HepG2 (cell line): ENCODE data around the gene TRAPPC3. TPM values are rescaled to one million over a fixed set of nuclear protein-coding genes. Genes with fewer than 3 reads are reported as not detected.

Experiments
- ATAC-seq: fragments of 200-7000 bp; cut with Tn5 transposase; 3 replicates; pipeline ENCODE4 v1.9.1; 2020; ENCODE audit warnings: mild to moderate bottlenecking, moderate library complexity
- BruUV-seq: library from RNA; stranded (reverse); fragments of 400-500 nt; replicated peaks from 2 replicates; lab custom pipeline; 2021; lab: Mats Ljungman, UMichigan
- CTCF ChIA-PET: fragments of 300-600 bp; formaldehyde crosslinking; extraction: SDS; loops from one replicate; lab custom pipeline; 2021; ENCODE audit warnings: low total read pairs, inconsistent platforms, low intra/inter-chr PET ratio; lab: Yijun Ruan, JAX
- POLR2A ChIA-PET: fragments of 350-600 bp; sonication (Branson Sonifier 250); formaldehyde crosslinking; loops from one replicate; lab custom pipeline; 2020; ENCODE audit warnings: antibody characterized with exemption, inconsistent platforms; lab: Yijun Ruan, JAX
- DNase-seq: peaks from one replicate; pipeline ENCODE4 v3.0.0-alpha.2; 2015; ENCODE audit warnings: low spot score
- FAIRE-seq: peaks from 3 replicates; lab custom pipeline; 2011; peaks lifted over from hg19 to GRCh38; lab: Jason Lieb, UNC
- H2AFZ ChIP-seq: one replicate; pipeline ENCODE4 v1.6.1; 2011; ENCODE audit warnings: low read length, inconsistent platforms
- H3K27ac ChIP-seq: fragments of 300-600 bp; 3 replicates; pipeline ENCODE4 v1.8.0; 2011; ENCODE audit warnings: mixed run types, mild to moderate bottlenecking, mixed read lengths, low read length, inconsistent platforms; ENCODE audit not compliant: insufficient read depth; ENCODE audit errors: extremely low read length
- H3K27me3 ChIP-seq, 2 experiments: fragments of 200-600 bp in 1 of 2; 2 replicates in 1 of 2; 3 replicates in 1 of 2; pipeline versions ENCODE4 v1.6.0 to v1.8.0; 2011; ENCODE audit warnings: low read length in 2 of 2, mild to moderate bottlenecking in 2 of 2, moderate library complexity in 2 of 2, inconsistent platforms in 1 of 2; ENCODE audit not compliant: insufficient read depth in 2 of 2, control insufficient read depth in 1 of 2
- H3K36me3 ChIP-seq, 2 experiments: fragments of 200-600 bp in 1 of 2; replicated peaks in 1 of 2; 2 replicates in 1 of 2; 3 replicates in 1 of 2; pipeline versions ENCODE4 v1.5.1 to v1.8.0; 2011; ENCODE audit warnings: low read length in 2 of 2, inconsistent platforms in 1 of 2; ENCODE audit not compliant: insufficient read depth in 2 of 2, control insufficient read depth in 1 of 2
- H3K4me1 ChIP-seq: 2 replicates; pipeline ENCODE4 v1.5.1; 2012; ENCODE audit warnings: low read length, inconsistent platforms; ENCODE audit not compliant: insufficient read depth
- H3K4me2 ChIP-seq: 2 replicates; pipeline ENCODE4 v1.6.0; 2011; ENCODE audit warnings: low read depth, low read length, inconsistent platforms
- H3K4me3 ChIP-seq, 3 experiments: fragments of 200-600 bp in 1 of 3; sonication (generic), shearing (Covaris generic) in 1 of 3; replicated peaks in 1 of 3; 2 replicates each; pipeline ENCODE4 v1.5.1; 2011 to 2016; ENCODE audit warnings: low read length in 3 of 3, inconsistent platforms in 2 of 3, low read depth in 2 of 3, mild to moderate bottlenecking in 2 of 3, control low read depth in 1 of 3, mixed read lengths in 1 of 3; ENCODE audit not compliant: insufficient read depth in 1 of 3
- H3K79me2 ChIP-seq: one replicate; pipeline ENCODE4 v1.6.1; 2011; ENCODE audit warnings: low read length, inconsistent platforms; ENCODE audit not compliant: insufficient read depth
- H3K9ac ChIP-seq: 2 replicates; pipeline ENCODE4 v1.6.0; 2011; ENCODE audit warnings: mild to moderate bottlenecking, low read depth, low read length, inconsistent platforms; ENCODE audit not compliant: insufficient read depth
- H3K9me3 ChIP-seq: 2 replicates; pipeline ENCODE4 v1.5.1; 2012; ENCODE audit warnings: mild to moderate bottlenecking, low read length
- H4K20me1 ChIP-seq: 2 replicates; pipeline ENCODE4 v1.6.0; 2011; ENCODE audit warnings: inconsistent platforms, mild to moderate bottlenecking, low read length, moderate library complexity; ENCODE audit not compliant: insufficient read depth
- ATRX ChIP-seq: sonication (generic); formaldehyde crosslinking; IDR thresholded peaks from 2 replicates; pipeline ENCODE4 v1.4.0; 2020; ENCODE audit warnings: missing genetic modification reagents, borderline replicate concordance
- HNF4G ChIP-seq, 2 experiments: sonication (generic) in 1 of 2; formaldehyde crosslinking in 1 of 2; IDR thresholded peaks; 2 replicates each; pipeline versions ENCODE4 v1.4.0 to v1.6.1; 2011 to 2020; ENCODE audit warnings: borderline replicate concordance in 2 of 2, low read depth in 2 of 2, mild to moderate bottlenecking in 2 of 2, low read length in 1 of 2, missing genetic modification reagents in 1 of 2, moderate library complexity in 1 of 2
- MAF1 ChIP-seq: sonication (generic); formaldehyde crosslinking; IDR thresholded peaks from 2 replicates; pipeline ENCODE4 v1.5.0; 2020; ENCODE audit warnings: missing genetic modification reagents, borderline replicate concordance
- MAZ ChIP-seq, 2 experiments: sonication (generic) in 1 of 2; formaldehyde crosslinking in 1 of 2; IDR thresholded peaks; 2 replicates each; pipeline versions ENCODE4 v1.5.0 to v1.6.1; 2012 to 2020; ENCODE audit warnings: low read depth in 2 of 2, mild to moderate bottlenecking in 2 of 2, borderline replicate concordance in 1 of 2, improper control_type of control experiment in 1 of 2, low read length in 1 of 2, missing genetic modification reagents in 1 of 2, moderate library complexity in 1 of 2
- NBN ChIP-seq: fragments of 450-650 bp; conservative IDR thresholded peaks from 2 replicates; pipeline ENCODE4 v1.6.1; 2017
- SIX1 ChIP-seq: sonication (generic); formaldehyde crosslinking; IDR thresholded peaks from 2 replicates; pipeline ENCODE4 v1.4.0; 2020; ENCODE audit warnings: missing genetic modification reagents, borderline replicate concordance
- ZBTB4 ChIP-seq: sonication (generic); formaldehyde crosslinking; IDR thresholded peaks from 2 replicates; pipeline ENCODE4 v1.4.0; 2020; ENCODE audit warnings: missing genetic modification reagents, mild to moderate bottlenecking, borderline replicate concordance
- ZHX1 ChIP-seq: sonication (generic); formaldehyde crosslinking; IDR thresholded peaks from 2 replicates; pipeline ENCODE4 v1.8.1; 2022; ENCODE audit warnings: low read depth, mild to moderate bottlenecking, missing genetic modification reagents
- ZMYM2 ChIP-seq: sonication (generic); formaldehyde crosslinking; IDR thresholded peaks from 2 replicates; pipeline ENCODE4 v1.8.0; 2022; ENCODE audit warnings: mild to moderate bottlenecking, missing genetic modification reagents
- ZNF224 ChIP-seq: sonication (generic); formaldehyde crosslinking; IDR thresholded peaks from 2 replicates; pipeline ENCODE4 v1.5.0; 2020; ENCODE audit warnings: mild to moderate bottlenecking, missing genetic modification reagents
- ZNF34 ChIP-seq: sonication (generic); formaldehyde crosslinking; IDR thresholded peaks from 2 replicates; pipeline ENCODE4 v1.4.0; 2020; ENCODE audit warnings: mild to moderate bottlenecking, missing genetic modification reagents, borderline replicate concordance
- ZNF777 ChIP-seq: sonication (generic); formaldehyde crosslinking; IDR thresholded peaks from 2 replicates; pipeline ENCODE4 v1.4.0; 2020; ENCODE audit warnings: missing genetic modification reagents
- WGBS: methylation state at CpG from one replicate; pipeline ENCODE4 v1.1.6; 2017; ENCODE audit warnings: low lambda C conversion rate; 5-methylcytosine and 5-hydroxymethylcytosine counted together
- in situ Hi-C: cut with HindIII; loops from 2 replicates; pipeline ENCODE4 v1.10.0; 2017; ENCODE audit warnings: low pct_unique_long_range_greater_than_20kb; ENCODE audit not compliant: extremely low pct_ligation_motif_present
- intact Hi-C: fragments of 100-400 bp; cut with micrococcal nuclease; formaldehyde crosslinking; loops from one replicate; pipeline ENCODE4 v1.10.0; 2022; ENCODE audit not compliant: unreplicated experiment
- polyA plus RNA-seq, 8 experiments: library from polyadenylated mRNA; depleted of rRNA in 3 of 8; stranded (reverse) in 7 of 8; unstranded in 1 of 8; fragments of >200 nt; fragmentation: Illumina TruSeq in 4 of 8; extraction: Trizol in 4 of 8; gene quantifications; 2 replicates each; pipeline versions ENCODE4 v1.2.1 to v1.2.3, GENCODE V29; 2011 to 2016; ENCODE audit warnings: low read depth in 4 of 8, missing spikeins in 1 of 8, mixed read lengths in 1 of 8; ENCODE audit not compliant: insufficient read depth in 1 of 8
- total RNA-seq, 5 experiments: library from RNA; depleted of rRNA; stranded (reverse); fragments of >200 nt; fragmentation: Illumina TruSeq; extraction: Trizol; gene quantifications; 2 replicates each; pipeline ENCODE4 v1.2.3, GENCODE V29; 2016; ENCODE audit warnings: low read depth in 1 of 5

Gene TRAPPC3
- total and polyA plus RNA-seq, 2 of the 13 experiments (the other 11 are each of a cell fraction or from before 2014, with no cell fraction given), result 53.7 to 62.4 TPM

- TF ChIP-seq HNF4G (IDR thresholded peaks at IDR 0.05; ENCODE audit: borderline replicate concordance, low read depth, low read length), result 0 out of 2 replicates have a peak, but pooled peaks have one; percentile 48
- no peak for TF ChIP-seq HNF4G (CRISPR knock-in tag; IDR thresholded peaks at IDR 0.05; ENCODE audit: borderline replicate concordance, low read depth)
Measured at GRCh38 chr1:36106269-36106668, 43.0 kb downstream of the TRAPPC3 start (continued).

- Histone ChIP-seq H3K9me3 (no peaks in the 10 kb centered on the region), H2AFZ (no peak overlapping the region), H4K20me1 (no peaks in the 10 kb centered on the region), H3K4me3 (no peak overlapping the region), H3K4me1 (peaks cover 45% of the 10 kb centered on the region), H3K4me2 (no peak overlapping the region), H3K27me3 (no peaks in the 10 kb centered on the region), H3K36me3 (no peaks in the 10 kb centered on the region), H3K9ac (no peak overlapping the region), H3K27ac (no peak overlapping the region), H3K79me2 (no peaks in the 10 kb centered on the region)
- 89% methylated on average over 5 of the region's 5 CpGs for WGBS
- DNase-seq (no peak), ATAC-seq (no peak), FAIRE-seq (no peak)
- BruUV-seq, result no TSS peak
- CTCF ChIA-PET, result interaction anchor here (2.5 to 2.6 kb wide), 2 partner anchors 33 to 86 kb away, joined by 9 to 34 read pairs; no protein-coding TSS in a partner anchor
- POLR2A ChIA-PET, result no interaction called here
- in situ Hi-C loops (no loop called here), intact Hi-C loops (no loop called here)
- TF ChIP-seq ATRX (CRISPR knock-in tag) (no peak), SIX1 (CRISPR knock-in tag) (no peak), NBN (no peak), ZHX1 (no peak), ZNF34 (CRISPR knock-in tag) (no peak), ZNF777 (no peak), ZBTB4 (no peak), ZMYM2 (no peak), ZNF224 (CRISPR knock-in tag) (no peak), MAZ (IDR thresholded peaks at IDR 0.05; ENCODE audit: borderline replicate concordance, low read depth, low read length) (no peak), MAZ (CRISPR knock-in tag; IDR thresholded peaks at IDR 0.05; ENCODE audit: low read depth) (no peak), MAF1 (CRISPR knock-in tag) (no peak)
Measured at GRCh38 chr1:36101546-36101945, 47.7 kb downstream of the TRAPPC3 start.
